AG09319 (cell line): Measurements from ENCODE around the gene CMTM5.

Experiments
- DNase-seq: peaks from one replicate; pipeline ENCODE4 v3.0.0-alpha.2; 2010; ENCODE audit warnings: low read depth; ENCODE audit errors: extremely low read depth
- CTCF ChIP-seq: IDR thresholded peaks from 2 replicates; pipeline ENCODE4 v1.5.1; 2011; ENCODE audit warnings: low read depth, mild to moderate bottlenecking, inconsistent platforms, low read length, moderate library complexity

The CMTM5 gene, protein sequence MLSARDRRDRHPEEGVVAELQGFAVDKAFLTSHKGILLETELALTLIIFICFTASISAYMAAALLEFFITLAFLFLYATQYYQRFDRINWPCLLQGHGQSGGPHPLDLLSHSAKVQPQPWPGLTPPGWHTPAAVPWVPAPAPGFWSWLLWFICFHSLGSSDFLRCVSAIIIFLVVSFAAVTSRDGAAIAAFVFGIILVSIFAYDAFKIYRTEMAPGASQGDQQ

DNA sequence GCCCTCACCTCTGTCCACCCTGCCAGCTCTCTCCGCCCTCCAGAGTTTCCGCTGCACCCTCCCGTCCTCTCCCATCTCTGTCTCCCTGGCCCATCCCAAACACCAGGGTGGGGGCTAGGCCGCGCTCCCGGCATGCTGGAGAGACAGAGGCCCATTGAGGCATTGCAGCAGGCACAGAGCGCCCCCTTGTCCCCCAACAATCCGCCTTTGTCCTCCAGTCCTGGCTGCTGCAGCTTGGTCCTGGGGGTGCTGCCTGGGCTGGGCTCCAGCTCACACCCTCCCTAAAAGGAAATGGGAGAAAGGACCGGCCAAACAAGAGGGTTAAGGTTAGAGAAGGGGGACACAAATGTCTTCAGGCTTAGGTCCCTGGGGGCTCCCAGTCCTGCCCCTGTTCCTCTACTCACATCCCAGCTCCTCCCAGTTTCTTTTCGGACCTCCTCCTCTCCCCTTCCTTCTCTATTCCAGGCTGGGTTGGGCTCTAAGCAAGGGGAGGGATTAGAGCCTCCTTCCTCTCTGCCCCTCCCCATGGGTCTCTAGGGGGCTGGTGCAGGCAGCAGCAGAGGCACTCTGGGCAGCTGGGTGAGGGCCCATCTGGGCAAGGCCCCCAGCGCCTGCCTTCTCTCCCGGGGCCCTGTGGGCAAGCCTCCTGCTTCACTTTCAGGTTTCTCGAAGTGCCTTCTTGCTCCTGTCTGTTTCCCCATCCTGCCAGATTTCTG, at the start of gene CMTM5:
Gene CMTM5 (plus strand): TSS at position 565 of the 716 bp plus-strand sequence. CDS start 206 bp downstream, outside the sequence.
- no peak for DNase-seq
- TF ChIP-seq CTCF, result no peak

- DNase-seq, result peak; percentile 49
- TF ChIP-seq CTCF, result peak; percentile 86
Observed at GRCh38 chr14:23327947-23328744, 48.7 kb upstream of the CMTM5 start.

DNA sequence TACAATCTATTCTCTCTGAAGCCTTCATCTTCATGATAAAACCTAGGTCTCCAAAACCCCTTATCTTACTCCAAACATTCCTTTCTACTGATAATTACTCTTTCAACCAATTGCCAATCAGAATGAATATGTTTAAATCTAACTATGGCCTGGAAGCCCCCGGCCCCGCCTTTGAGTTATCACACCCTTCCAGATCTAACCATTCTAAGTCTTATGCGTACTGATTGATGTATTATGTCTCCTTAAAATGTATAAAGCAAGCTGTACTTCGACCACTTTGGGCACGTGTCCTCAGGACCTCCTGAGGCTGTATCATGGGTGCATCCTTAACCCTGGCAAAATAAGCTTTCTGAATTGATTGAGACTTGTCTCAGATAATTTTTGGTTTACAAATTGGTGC, 41.2 kb upstream of the CMTM5 start:
- no peak for TF ChIP-seq CTCF

DNA sequence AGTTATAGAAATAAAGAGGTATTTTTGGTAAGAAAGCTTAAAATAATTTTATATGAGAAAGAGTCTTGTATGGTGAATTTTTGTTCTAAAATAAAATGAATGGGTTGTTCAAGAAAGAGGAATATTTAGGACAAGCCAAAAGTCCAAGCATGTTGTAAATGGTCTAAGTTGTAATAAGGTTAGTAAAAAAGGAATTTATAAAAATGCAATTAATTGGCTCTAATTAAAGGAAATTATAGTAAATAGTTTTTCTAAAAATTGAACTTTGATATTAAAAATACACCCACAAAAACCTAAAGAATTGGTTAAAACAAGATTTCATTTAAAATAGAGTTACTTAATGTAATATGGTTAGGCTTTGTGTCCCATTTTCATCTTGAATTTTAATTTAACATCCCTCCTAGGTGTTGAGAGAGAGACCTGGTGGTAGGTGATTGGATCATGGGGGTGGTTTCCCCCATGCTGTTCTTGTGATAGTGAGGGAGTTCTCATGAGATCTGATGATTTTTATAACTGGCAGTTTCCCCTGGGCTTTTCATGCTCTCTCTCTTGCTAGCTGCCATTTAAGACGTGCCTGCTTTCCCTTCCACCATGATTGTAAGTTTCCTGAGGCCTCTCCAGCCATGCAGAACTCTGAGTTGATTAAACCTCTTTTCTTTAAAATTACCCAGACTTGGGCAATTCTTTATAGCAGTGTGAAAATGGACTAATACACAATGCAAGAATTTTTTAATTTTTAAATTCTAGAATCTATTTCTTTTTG, 37.2 kb upstream of the CMTM5 start:
- no peak for DNase-seq
- no peak for TF ChIP-seq CTCF

More for the DNA sequence above, 41.2 kb upstream of the CMTM5 start:
- no peak for DNase-seq

DNA sequence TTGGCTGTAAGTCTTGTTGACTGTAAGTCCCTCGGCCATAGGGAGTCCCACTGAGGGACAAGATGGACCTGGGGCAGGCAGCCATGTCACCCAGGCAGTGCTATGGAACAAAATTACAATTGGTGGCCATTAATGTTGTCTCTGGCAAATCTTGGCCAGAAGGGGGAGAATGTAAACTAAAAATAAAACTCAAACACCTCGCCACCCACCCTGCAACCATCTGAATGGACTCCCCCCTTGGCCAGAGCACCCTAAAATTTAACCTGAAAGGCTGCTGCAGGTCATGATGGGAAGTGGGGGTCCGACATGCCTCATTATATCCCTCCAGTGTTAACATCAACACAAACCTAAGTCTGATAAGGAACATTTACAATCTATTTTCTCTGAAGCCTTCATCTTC, 32.4 kb upstream of the CMTM5 start:
- no peak for DNase-seq
- TF ChIP-seq CTCF, result no peak

- no peak for TF ChIP-seq CTCF
- DNase-seq, result no peak
Observed at GRCh38 chr14:23345987-23346692, 30.7 kb upstream of the CMTM5 start.
